ENCODE results near the gene NUDT8. TPM values are rescaled to one million over a fixed set of nuclear protein-coding genes. Genes with fewer than 3 reads are reported as not detected.

NUDT8 gene
- total and polyA plus RNA-seq, 7 donors = 3.6 to 63.1 (median 10.9) TPM

DNA sequence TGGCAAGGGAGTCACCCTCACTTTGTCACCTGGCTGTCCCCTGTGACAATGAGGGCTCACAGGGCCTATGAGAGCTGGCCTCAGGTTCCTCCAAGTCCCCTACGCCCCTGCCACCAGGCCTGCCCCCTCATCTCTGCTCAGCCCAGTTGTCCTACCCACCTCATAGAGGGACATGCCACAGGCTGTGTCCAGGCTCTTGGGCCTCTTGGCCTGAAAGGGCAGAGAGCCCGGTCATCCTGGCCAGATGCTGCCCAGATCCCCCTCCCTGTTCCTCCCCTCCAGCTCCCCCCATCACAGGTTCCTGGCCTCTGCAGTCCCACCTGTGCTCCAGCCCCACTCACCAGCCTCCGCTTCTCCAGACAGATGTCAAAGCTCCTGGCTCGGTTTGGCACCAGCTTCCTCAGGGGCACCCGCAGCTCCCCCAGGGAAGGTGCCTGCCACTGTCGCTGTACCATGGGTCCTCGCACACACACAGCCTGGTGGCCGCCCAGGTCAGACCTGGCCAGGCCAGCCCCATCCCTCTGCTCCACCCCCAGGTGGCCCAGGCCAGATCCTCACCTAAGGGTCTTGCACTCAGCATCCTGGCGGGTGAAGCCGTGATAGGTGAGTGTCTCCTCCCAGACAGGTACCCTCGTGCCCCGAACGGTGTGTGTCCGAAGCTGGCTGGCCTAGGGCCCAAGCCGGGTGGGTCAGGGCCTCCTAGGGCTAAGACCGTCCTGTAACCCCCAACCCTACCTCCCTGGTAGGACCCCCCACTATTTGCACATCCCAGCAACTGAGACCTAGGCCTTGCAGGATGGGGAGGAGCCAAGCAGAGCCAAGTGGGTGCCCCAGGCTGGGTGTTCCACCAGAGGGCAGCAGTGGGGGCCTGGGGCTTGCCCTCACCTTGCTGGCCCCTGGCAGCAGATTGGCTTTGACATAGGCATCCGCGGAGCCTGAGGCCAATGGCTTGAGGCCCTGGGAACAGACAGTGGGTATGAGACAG is 14.7 kb downstream of the NUDT8 start:
- DNase-seq = no peak
- 82 to 88% methylated on average over 18 of the region's 18 CpGs for whole genome bisulfite sequencing, 2 donors
- Histone ChIP-seq H3K9me3 (no peaks in the 10 kb centered on the region), H3K27me3 (peaks cover 8 to 26% (median 25%) of the 10 kb centered on the region in 3 donors), H3K36me3 (peaks cover 13 to 34% (median 26%) of the 10 kb centered on the region in 4 donors), H3K4me1 (peaks cover 0 to 16% (median 11%) of the 10 kb centered on the region in 4 donors), H3K4me3 (peak overlapping the region in 1 of 4 donors; percentile 44), H3K27ac (peak overlapping the region in 1 of 4 donors; percentile 47)
- no peak for TF ChIP-seq POLR2A (IDR thresholded peaks at IDR 0.05)
- TF ChIP-seq, protein P1, sequence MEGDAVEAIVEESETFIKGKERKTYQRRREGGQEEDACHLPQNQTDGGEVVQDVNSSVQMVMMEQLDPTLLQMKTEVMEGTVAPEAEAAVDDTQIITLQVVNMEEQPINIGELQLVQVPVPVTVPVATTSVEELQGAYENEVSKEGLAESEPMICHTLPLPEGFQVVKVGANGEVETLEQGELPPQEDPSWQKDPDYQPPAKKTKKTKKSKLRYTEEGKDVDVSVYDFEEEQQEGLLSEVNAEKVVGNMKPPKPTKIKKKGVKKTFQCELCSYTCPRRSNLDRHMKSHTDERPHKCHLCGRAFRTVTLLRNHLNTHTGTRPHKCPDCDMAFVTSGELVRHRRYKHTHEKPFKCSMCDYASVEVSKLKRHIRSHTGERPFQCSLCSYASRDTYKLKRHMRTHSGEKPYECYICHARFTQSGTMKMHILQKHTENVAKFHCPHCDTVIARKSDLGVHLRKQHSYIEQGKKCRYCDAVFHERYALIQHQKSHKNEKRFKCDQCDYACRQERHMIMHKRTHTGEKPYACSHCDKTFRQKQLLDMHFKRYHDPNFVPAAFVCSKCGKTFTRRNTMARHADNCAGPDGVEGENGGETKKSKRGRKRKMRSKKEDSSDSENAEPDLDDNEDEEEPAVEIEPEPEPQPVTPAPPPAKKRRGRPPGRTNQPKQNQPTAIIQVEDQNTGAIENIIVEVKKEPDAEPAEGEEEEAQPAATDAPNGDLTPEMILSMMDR (IDR thresholded peaks at IDR 0.05) = peak in 1 of 4 experiments; percentile 21
- intact Hi-C loops (cut with DNase I) = no loop called here

DNA sequence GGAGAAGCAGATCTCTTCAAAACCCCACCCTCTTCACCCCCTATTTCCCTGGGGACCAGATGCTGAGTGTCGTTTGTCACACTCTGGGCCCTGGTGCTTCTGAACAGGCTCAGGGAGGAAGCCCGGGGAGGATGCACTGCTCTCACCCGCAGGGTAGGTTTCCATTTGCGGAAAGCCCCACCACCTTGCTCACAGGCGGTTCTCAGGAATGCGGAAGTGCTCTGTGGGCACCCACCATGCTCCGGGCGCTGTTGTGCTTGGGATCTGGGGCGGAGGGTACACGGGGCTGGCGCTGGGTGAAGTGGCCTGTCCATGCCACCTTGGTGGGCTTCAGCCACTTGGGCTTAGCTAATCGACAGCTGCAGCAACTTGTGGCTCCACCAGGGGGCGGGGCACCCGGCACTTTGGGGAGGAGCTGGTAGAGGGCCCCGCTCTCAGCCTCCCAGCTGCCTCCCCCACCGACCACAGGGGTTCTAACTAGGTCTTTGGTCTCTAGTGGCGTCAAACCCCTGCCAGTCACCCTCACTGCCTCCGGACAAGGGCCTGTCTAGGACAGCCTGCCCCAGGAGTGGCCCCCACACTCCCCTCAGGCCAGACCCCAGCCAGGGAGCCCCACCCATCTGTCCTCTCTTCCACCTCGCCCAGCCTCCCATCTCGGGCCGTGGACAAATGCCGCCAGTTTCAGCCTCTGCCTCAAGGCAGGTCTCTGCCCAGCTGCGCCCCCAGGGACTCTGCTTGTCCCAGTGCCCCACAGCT is 15.6 kb downstream of the NUDT8 start:
- peak overlapping the region; percentile 40 to 47 (median 46) for H3K27ac ChIP-seq
- no peaks in the 10 kb centered on the region for H3K9me3 ChIP-seq
- H3K36me3 ChIP-seq = peaks cover 18 to 42% (median 28%) of the 10 kb centered on the region in 4 donors
- intact Hi-C loops (cut with DNase I) = no loop called here
- TF ChIP-seq POLR2A (IDR thresholded peaks at IDR 0.05) (no peak), EP300 (IDR thresholded peaks at IDR 0.05) (no peak), POLR2AphosphoS5 (IDR thresholded peaks at IDR 0.05) (peak in 1 of 4 donors; percentile 23)
- TF ChIP-seq, protein P1 (IDR thresholded peaks at IDR 0.05) = peak; percentile 10 to 69 (median 48)
- DNase-seq = peak; percentile 79
- H3K4me3 ChIP-seq = peak overlapping the region; percentile 1 to 49 (median 38)
- H3K4me1 ChIP-seq = peaks cover 0 to 16% (median 11%) of the 10 kb centered on the region in 4 donors
- peaks cover 8 to 26% (median 25%) of the 10 kb centered on the region in 3 donors for H3K27me3 ChIP-seq
- WGBS, 2 donors = 12% methylated on average over 23 of the region's 23 CpGs

DNA sequence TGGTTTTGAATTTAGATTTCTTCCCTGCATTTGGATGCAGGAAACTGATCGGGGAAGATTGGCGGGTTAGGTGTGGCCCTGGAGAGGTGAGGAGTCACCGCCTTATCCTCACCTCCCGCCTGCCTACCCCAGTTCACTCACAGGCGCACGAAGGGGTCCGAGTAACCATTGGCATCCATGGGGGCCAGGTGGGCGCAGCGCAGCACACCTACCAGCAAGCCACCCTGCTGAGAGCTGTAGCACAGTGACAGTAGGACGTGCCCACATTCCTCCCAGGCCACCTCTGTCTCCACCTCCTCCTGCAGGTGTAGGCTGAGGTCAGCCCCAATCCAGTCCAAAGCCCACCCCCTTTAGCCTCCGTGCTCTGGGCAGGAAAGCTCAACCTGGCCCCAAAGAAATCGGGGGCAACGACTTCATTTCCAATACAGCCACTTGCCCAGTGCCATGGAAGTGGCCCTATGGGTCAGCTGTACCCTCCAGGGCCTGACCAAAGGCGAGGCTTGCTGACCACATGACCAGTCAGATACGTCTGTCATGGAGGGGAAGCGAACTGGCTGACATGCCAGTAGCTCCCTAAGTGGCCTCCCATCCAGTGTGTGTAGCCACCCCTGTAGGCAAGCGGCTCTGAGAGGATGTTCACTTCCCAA is 16.3 kb downstream of the NUDT8 start:
- peaks cover 8 to 26% (median 25%) of the 10 kb centered on the region in 3 donors for H3K27me3 ChIP-seq
- H3K4me3 ChIP-seq = peak overlapping the region in 3 of 4 donors; percentile 31 to 49 (median 44)
- H3K4me1 ChIP-seq = peaks cover 0 to 16% (median 12%) of the 10 kb centered on the region in 4 donors
- intact Hi-C loops (cut with DNase I) = no loop called here
- no peak for DNase-seq
- no peaks in the 10 kb centered on the region for H3K9me3 ChIP-seq
- H3K36me3 ChIP-seq = peaks cover 20 to 49% (median 30%) of the 10 kb centered on the region in 4 donors
- peak overlapping the region in 3 of 4 donors; percentile 40 to 47 (median 45) for H3K27ac ChIP-seq
- WGBS, 2 donors = 83 to 85% methylated on average over 17 of the region's 17 CpGs
- TF ChIP-seq POLR2AphosphoS5 (IDR thresholded peaks at IDR 0.05) = no peak
- TF ChIP-seq, protein P1 (IDR thresholded peaks at IDR 0.05) = no peak
- no peak for TF ChIP-seq POLR2A (IDR thresholded peaks at IDR 0.05)
- no peak for TF ChIP-seq EP300 (IDR thresholded peaks at IDR 0.05)

DNA sequence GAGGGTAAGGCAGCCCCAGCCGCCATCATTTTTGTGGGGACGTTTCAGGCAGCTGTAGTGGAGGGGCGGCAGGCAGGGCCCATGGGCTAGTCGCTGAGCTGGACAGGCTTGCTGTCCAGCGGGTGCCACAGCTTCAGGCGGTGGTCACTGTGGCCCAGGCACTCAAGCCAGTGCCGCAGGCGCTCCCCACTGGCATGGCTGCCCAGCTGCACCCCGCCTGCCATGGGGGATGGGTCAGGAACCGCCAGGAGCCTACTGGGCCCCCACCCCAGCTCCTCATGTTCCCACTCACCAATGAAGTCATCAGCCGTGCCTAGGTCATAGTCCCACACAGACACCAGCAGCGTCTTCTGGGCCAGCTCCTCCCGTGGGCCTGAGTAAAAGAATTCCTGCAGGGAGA is 17.0 kb downstream of the NUDT8 start:
- Histone ChIP-seq H3K9me3 (no peaks in the 10 kb centered on the region), H3K36me3 (peaks cover 20 to 53% (median 30%) of the 10 kb centered on the region in 4 donors), H3K27ac (no peak overlapping the region), H3K27me3 (peaks cover 8 to 26% (median 25%) of the 10 kb centered on the region in 3 donors), H3K4me1 (peaks cover 0 to 22% (median 18%) of the 10 kb centered on the region in 4 donors), H3K4me3 (no peak overlapping the region)
- 90 to 94% methylated on average over 13 of the region's 13 CpGs for WGBS, 2 donors
- no peak for TF ChIP-seq POLR2A (IDR thresholded peaks at IDR 0.05)
- TF ChIP-seq, protein P1 (IDR thresholded peaks at IDR 0.05) = no peak
- no peak for TF ChIP-seq POLR2AphosphoS5 (IDR thresholded peaks at IDR 0.05)
- TF ChIP-seq EP300 (IDR thresholded peaks at IDR 0.05) = no peak
- intact Hi-C loops (cut with DNase I) = no loop called here
- no peak for DNase-seq
